ENCODE measurements around the gene LRRC4C. TPM values are rescaled to one million over a fixed set of nuclear protein-coding genes. Genes with fewer than 3 reads are reported as not detected.

Gene LRRC4C
- total RNA-seq, 6 experiments from 2014 or later, result 0.25 to 0.43 (median 0.27) TPM

GRCh38 chr11:40573254-40573891 is 886.1 kb downstream of the LRRC4C start:
- no peak overlapping the region for H3K27ac ChIP-seq
- no peaks in the 10 kb centered on the region for H3K36me3 ChIP-seq
- no peaks in the 10 kb centered on the region for H3K9me3 ChIP-seq
- 4% methylated on average over 1 of the region's 1 CpG for WGBS (ENCODE audit: insufficient coverage, low coverage, low lambda C conversion rate, missing lambda C conversion rate)
- DNase-seq (no peak), ATAC-seq (no peak)
- no peak overlapping the region for H3K4me3 ChIP-seq
- no peak for TF ChIP-seq POLR2A (IDR thresholded peaks at IDR 0.05)
- TF ChIP-seq CTCF (IDR thresholded peaks at IDR 0.05), result no peak
- intact Hi-C loops (cut with DNase I), result no loop called here
- no peaks in the 10 kb centered on the region for H3K27me3 ChIP-seq
- no peaks in the 10 kb centered on the region for H3K4me1 ChIP-seq

DNA sequence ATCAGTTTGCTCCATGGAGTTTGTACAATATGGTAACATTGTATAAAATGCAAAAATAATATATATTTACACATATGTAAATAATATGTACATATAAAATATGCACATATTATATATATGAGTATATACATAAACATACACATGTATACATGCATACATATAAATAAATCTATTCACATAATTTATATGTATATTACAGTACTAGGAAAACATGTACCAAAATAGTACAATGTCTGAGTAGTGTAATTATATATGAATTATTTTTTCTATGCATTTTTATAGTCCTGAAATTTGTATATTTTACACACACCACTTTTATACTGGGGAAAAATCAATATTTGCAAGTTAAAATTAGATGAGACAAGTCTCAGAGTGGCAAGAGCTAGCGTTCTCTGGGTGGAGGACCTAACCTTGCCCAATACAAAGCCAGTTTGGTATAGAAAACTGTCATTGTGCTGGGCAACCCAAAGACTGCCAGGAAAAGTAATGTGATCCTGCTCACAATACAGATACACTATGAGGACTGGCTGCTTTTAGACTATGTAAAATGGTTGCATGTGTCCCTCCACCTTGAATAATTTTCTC is 889.4 kb downstream of the LRRC4C start:
- Histone ChIP-seq H3K36me3 (no peaks in the 10 kb centered on the region), H3K4me1 (no peaks in the 10 kb centered on the region), H3K27ac (no peak overlapping the region), H3K9me3 (no peaks in the 10 kb centered on the region), H3K27me3 (no peaks in the 10 kb centered on the region), H3K4me3 (no peak overlapping the region)
- intact Hi-C loops (cut with DNase I), result no loop called here
- DNase-seq (no peak), ATAC-seq (no peak)
- no peak for TF ChIP-seq POLR2A (IDR thresholded peaks at IDR 0.05)
- TF ChIP-seq CTCF (IDR thresholded peaks at IDR 0.05), result no peak
- WGBS (ENCODE audit: insufficient coverage, low coverage, low lambda C conversion rate, missing lambda C conversion rate), result 44% methylated on average over 1 of the region's 1 CpG

DNA sequence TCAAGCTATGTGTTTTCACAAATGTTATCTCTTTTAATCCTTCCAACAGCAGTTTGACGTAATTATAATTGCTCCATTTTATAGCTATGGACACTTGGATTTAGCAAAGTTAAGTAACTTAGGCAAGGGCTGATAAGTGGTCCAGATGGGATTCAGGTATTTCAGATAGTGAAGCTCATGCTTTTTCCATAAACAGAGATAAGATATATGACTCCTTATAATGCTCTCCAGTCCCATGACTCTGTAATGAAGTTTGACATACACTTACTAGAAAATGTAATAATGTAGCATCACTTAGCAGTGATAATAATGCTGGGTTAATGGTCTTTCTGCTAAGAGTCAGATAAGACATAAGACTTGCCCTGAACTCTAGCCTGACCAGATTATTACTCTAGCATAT is 892.1 kb downstream of the LRRC4C start:
- no peaks in the 10 kb centered on the region for H3K9me3 ChIP-seq
- H3K4me3 ChIP-seq, result no peak overlapping the region
- TF ChIP-seq CTCF (IDR thresholded peaks at IDR 0.05), result no peak
- no peak for TF ChIP-seq POLR2A (IDR thresholded peaks at IDR 0.05)
- no peaks in the 10 kb centered on the region for H3K4me1 ChIP-seq
- no peak for ATAC-seq
- H3K36me3 ChIP-seq, result no peaks in the 10 kb centered on the region
- H3K27me3 ChIP-seq, result no peaks in the 10 kb centered on the region
- intact Hi-C loops (cut with DNase I), result no loop called here
- H3K27ac ChIP-seq, result no peak overlapping the region
- 63% methylated on average over 1 of the region's 1 CpG for WGBS (ENCODE audit: insufficient coverage, low coverage, low lambda C conversion rate, missing lambda C conversion rate)
- no peak for DNase-seq

DNA sequence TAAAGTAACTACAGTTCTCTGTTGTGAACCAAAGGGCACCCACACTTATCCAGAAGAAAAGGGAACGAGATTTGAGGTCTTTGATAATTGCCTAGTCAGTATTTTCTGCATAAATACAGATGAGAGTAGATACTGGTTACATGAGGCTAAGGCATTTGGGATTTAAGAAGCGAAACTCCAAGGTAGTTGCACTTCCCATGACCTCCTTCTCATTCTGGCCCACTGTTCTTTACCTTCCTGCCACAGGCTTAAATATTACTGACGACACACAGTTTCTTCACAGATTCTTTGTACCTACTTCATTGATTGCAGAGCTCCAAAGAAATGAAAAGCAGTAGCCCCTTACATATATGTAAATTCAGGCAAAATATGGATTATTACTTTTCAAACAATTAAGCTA is 915.3 kb downstream of the LRRC4C start:
- H3K27me3 ChIP-seq, result no peaks in the 10 kb centered on the region
- H3K4me1 ChIP-seq, result no peaks in the 10 kb centered on the region
- intact Hi-C loops (cut with DNase I), result no loop called here
- no peak overlapping the region for H3K27ac ChIP-seq
- H3K9me3 ChIP-seq, result no peaks in the 10 kb centered on the region
- TF ChIP-seq POLR2A (IDR thresholded peaks at IDR 0.05) (no peak), CTCF (IDR thresholded peaks at IDR 0.05) (no peak)
- H3K4me3 ChIP-seq, result no peak overlapping the region
- DNase-seq, result no peak
- no peak for ATAC-seq
- no peaks in the 10 kb centered on the region for H3K36me3 ChIP-seq
- 53% methylated on average over 3 of the region's 3 CpGs for WGBS (ENCODE audit: insufficient coverage, low coverage, low lambda C conversion rate, missing lambda C conversion rate)
